Immature natural killer cell (primary cell): Measurements from ENCODE around the gene CALCR. TPM values are rescaled to one million over a fixed set of nuclear protein-coding genes. Genes with fewer than 3 reads are reported as not detected.

Source experiments
- DNase-seq, 3 donors: peaks; one replicate each; pipeline ENCODE4 v3.0.0; 2022; ENCODE audit warnings: mixed read lengths in 1 of 3
- H3K27ac Mint-ChIP-seq, 6 donors: one replicate each; pipeline ENCODE4 v1.8.0; 2020; ENCODE audit warnings: mixed read lengths in 6 of 6, mild to moderate bottlenecking in 5 of 6, inconsistent platforms in 4 of 6, moderate library complexity in 3 of 6
- H3K27me3 Mint-ChIP-seq, 3 donors: one replicate each; pipeline ENCODE4 v1.8.0; 2020 to 2021; ENCODE audit warnings: low read depth in 3 of 3, mild to moderate bottlenecking in 3 of 3, mixed read lengths in 3 of 3, moderate library complexity in 3 of 3, inconsistent platforms in 1 of 3
- H3K36me3 Mint-ChIP-seq, 3 donors: one replicate each; pipeline ENCODE4 v1.8.0; 2020; ENCODE audit warnings: mixed read lengths in 3 of 3, inconsistent platforms in 2 of 3, mild to moderate bottlenecking in 2 of 3
- H3K4me1 Mint-ChIP-seq, 2 donors: one replicate each; pipeline ENCODE4 v1.8.0; 2020; ENCODE audit warnings: inconsistent platforms in 2 of 2, mild to moderate bottlenecking in 2 of 2, mixed read lengths in 2 of 2, moderate library complexity in 1 of 2
- H3K4me3 Mint-ChIP-seq, 5 donors: one replicate each; pipeline ENCODE4 v1.8.0; 2020; ENCODE audit warnings: mild to moderate bottlenecking in 5 of 5, mixed read lengths in 5 of 5, inconsistent platforms in 3 of 5, moderate library complexity in 3 of 5
- H3K9me3 Mint-ChIP-seq, 6 donors: one replicate each; pipeline ENCODE4 v1.8.0; 2020; ENCODE audit warnings: mild to moderate bottlenecking in 6 of 6, mixed read lengths in 6 of 6, inconsistent platforms in 4 of 6, moderate library complexity in 3 of 6
- polyA plus RNA-seq, 3 donors: library from polyadenylated mRNA; unstranded; fragments of 300-500 nt; fragmentation: Illumina TruSeq; gene quantifications; one replicate each; pipeline ENCODE4 v1.2.3, GENCODE V29; 2021

The CALCR gene
- polyA plus RNA-seq, 3 donors from 2014 or later = not detected

DNA sequence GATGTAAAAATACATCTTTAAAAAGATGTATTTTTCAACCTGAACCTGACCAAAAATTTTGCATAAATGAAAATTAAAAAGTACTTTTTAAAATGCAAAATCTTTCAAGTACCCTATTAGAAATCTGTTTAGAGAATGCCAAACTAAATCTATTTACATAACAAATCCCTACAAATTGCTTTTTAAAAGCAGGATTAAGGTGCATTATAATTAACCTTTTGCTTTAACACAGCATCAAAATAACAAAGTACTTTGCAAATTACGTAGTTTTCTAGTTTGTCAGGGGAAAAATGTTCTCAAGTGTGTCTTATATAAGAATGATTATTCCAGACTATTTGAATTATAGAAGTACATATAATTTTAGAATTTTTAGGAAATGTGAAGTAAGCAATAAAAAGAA lies 181.5 kb downstream of the CALCR start:
- no peak for DNase-seq
- Mint-ChIP-seq H3K27ac (no peak overlapping the region), H3K4me3 (no peak overlapping the region), H3K36me3 (no peaks in the 10 kb centered on the region), H3K27me3 (peaks cover 0 to 4% (median 2%) of the 10 kb centered on the region in 3 donors), H3K4me1 (no peaks in the 10 kb centered on the region), H3K9me3 (peaks cover 0 to 3% (median under 1%) of the 10 kb centered on the region in 6 donors)

DNA sequence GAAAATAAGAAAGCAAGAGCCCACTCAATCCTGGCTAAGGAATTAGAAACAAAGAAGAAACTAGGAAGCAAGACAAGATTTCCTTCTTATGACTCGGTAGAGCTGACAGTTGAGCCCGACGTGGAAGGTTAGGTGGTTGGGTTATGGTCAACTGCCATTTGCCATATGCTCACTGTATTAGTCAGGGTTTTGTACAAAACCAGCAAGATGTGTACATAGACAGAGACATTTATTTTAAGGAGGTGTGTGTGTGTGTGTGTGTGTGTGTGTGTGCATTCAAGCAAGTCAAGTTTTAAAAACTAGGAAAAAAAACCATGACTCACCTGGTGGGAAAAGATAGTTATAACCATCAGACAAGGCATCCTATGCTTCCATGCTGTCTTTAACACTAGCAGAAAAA lies 183.9 kb downstream of the CALCR start:
- Mint-ChIP-seq H3K4me1 (no peaks in the 10 kb centered on the region), H3K27me3 (peaks cover 0 to 4% (median 2%) of the 10 kb centered on the region in 3 donors), H3K9me3 (peaks cover 0 to 8% (median under 1%) of the 10 kb centered on the region in 6 donors), H3K36me3 (no peaks in the 10 kb centered on the region), H3K4me3 (no peak overlapping the region), H3K27ac (no peak overlapping the region)
- no peak for DNase-seq

DNA sequence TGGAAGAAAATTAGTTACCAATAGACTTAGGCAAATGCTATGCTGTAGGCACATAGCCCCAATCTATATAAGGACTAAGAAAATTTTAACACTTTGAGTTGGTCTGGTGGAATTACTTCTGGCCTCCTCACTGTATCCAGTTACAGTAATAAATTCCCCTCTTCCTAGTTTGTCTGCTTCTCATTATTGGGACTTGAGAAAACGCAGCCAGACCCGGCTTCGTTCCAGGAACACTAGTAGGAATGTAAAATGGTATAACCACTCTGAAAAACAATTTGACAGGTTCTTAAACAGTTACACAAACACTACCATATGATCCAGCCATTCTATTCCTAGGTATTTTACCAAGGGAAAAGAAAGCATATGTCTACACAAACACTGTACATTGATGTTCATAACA lies 192.2 kb downstream of the CALCR start:
- Mint-ChIP-seq H3K27me3 (peaks cover 0 to 6% (median 5%) of the 10 kb centered on the region in 3 donors), H3K9me3 (peaks cover 0 to 5% (median 0%) of the 10 kb centered on the region in 6 donors), H3K4me1 (no peaks in the 10 kb centered on the region), H3K36me3 (no peaks in the 10 kb centered on the region), H3K27ac (no peak overlapping the region), H3K4me3 (no peak overlapping the region)
- no peak for DNase-seq

DNA sequence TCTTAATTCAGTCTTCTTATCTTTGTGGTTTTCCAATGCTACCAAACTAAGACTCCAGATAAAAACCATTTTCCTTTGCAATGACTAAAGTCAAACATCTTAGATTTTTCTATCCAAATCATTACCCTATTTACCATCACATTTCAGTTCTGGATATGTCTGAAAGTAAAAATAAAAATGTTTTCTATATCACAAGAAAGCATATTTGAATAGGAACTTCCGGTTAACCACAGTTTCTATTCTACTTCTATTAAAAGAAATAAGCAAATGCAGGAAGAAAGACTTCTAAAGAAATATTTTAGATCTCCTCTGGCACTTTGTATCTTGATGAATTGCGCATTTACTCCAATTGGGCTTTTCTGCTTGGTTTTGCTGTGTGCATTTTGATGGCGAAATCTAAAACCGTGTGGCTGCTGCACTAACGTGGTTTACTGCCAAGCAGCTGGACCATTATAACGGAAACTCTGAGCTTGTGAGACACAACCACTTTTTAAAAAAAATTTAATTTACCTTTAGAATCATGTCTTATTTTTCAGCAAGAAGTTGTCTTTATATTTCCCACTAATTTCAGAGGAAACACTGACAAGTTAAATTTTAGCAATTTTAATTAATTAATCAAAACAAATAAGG lies 196.3 kb downstream of the CALCR start:
- H3K36me3 Mint-ChIP-seq = no peaks in the 10 kb centered on the region
- DNase-seq = no peak
- peaks cover 0 to 9% (median 8%) of the 10 kb centered on the region in 3 donors for H3K27me3 Mint-ChIP-seq
- no peak overlapping the region for H3K27ac Mint-ChIP-seq
- H3K9me3 Mint-ChIP-seq = no peaks in the 10 kb centered on the region
- H3K4me1 Mint-ChIP-seq = no peaks in the 10 kb centered on the region
- no peak overlapping the region for H3K4me3 Mint-ChIP-seq

DNA sequence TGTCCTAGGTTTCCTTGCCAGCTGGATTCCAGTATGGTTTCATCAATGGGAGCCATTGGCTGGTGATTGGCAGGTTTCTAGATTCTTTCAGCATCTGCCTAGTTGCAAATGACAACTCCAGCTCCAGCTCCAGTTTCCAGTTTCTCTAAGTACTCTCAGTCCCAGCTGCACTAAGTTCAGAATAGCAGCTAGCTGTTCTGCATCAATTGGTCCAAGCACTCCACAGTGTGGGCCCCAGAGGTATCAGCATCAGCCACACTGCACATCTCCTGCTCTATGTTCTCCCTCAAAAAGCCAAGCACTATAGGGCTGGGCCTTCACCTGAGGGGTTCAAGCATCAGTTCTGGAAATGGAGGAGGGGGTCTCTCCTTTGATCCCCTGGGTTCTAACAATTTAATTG lies 198.9 kb downstream of the CALCR start:
- Mint-ChIP-seq H3K36me3 (no peaks in the 10 kb centered on the region), H3K9me3 (peaks cover 0 to 4% (median under 1%) of the 10 kb centered on the region in 6 donors), H3K27me3 (peaks cover 0 to 9% (median 5%) of the 10 kb centered on the region in 3 donors), H3K4me1 (no peaks in the 10 kb centered on the region), H3K4me3 (no peak overlapping the region), H3K27ac (no peak overlapping the region)
- DNase-seq = no peak
